Activated B cell treated with CpG ODN at 0.5 μM for 24 hours (primary cell): ENCODE results near the gene SCOC. TPM values are rescaled to one million over a fixed set of nuclear protein-coding genes. Genes with fewer than 3 reads are reported as not detected.

Experiments
- ATAC-seq: fragments of 200-7000 bp; cut with Tn5 transposase; one replicate; pipeline ENCODE4 v1.10.0; 2021; ENCODE audit warnings: low read depth, mild to moderate bottlenecking, moderate library complexity
- CTCF ChIA-PET: fragments of 350-600 bp; sonication (Branson Sonifier 250); formaldehyde crosslinking; loops from one replicate; lab custom pipeline; 2021; ENCODE audit warnings: antibody characterized with exemption; lab: Charles Lee
- POLR2A ChIA-PET: fragments of 350-600 bp; sonication (Branson Sonifier 250); formaldehyde crosslinking; loops from one replicate; lab custom pipeline; 2021; ENCODE audit warnings: antibody characterized with exemption; lab: Charles Lee
- DNase-seq: peaks from one replicate; pipeline ENCODE4 v3.0.0; 2022
- H3K27ac Mint-ChIP-seq: one replicate; pipeline ENCODE4 v1.8.0; 2020; ENCODE audit warnings: mixed read lengths
- H3K27me3 Mint-ChIP-seq: one replicate; pipeline ENCODE4 v1.8.0; 2021; ENCODE audit warnings: mixed read lengths
- H3K36me3 Mint-ChIP-seq: one replicate; pipeline ENCODE4 v1.8.0; 2021; ENCODE audit warnings: low read depth, mixed read lengths
- H3K4me1 Mint-ChIP-seq: one replicate; pipeline ENCODE4 v1.8.0; 2021; ENCODE audit warnings: mixed read lengths
- H3K4me3 Mint-ChIP-seq: one replicate; pipeline ENCODE4 v1.8.0; 2020; ENCODE audit warnings: mild to moderate bottlenecking, mixed read lengths
- H3K9me3 Mint-ChIP-seq: one replicate; pipeline ENCODE4 v1.8.0; 2020; ENCODE audit warnings: mixed read lengths
- CTCF ChIP-seq: fragments of 200-600 bp; IDR thresholded peaks from one replicate; pipeline ENCODE4 v1.8.0; 2022; ENCODE audit warnings: antibody characterized with exemption, mild to moderate bottlenecking
- intact Hi-C: fragments of 100-400 bp; cut with micrococcal nuclease; formaldehyde crosslinking; loops from one replicate; pipeline ENCODE4 v1.15.1; 2024
- total RNA-seq: library from RNA; stranded (reverse); gene quantifications from 2 replicates; pipeline ENCODE4 v1.2.3, GENCODE V29; 2022

The SCOC gene
- total RNA-seq, 1 donor from 2014 or later, result 18.0 TPM

- no peak for ATAC-seq
- ChIA-PET CTCF (interaction anchor here (0.7 to 1.4 kb wide), 2 partner anchors 10 to 127 kb away, joined by 3 to 4 read pairs; no protein-coding TSS in a partner anchor), POLR2A (no interaction called here)
- peaks cover 12% of the 10 kb centered on the region for H3K27me3 Mint-ChIP-seq
- no peak for DNase-seq
- no peak overlapping the region for H3K4me3 Mint-ChIP-seq
- H3K27ac Mint-ChIP-seq, result no peak overlapping the region
- no peaks in the 10 kb centered on the region for H3K4me1 Mint-ChIP-seq
- no peaks in the 10 kb centered on the region for H3K9me3 Mint-ChIP-seq
- intact Hi-C loops, result no loop called here
- no peak for TF ChIP-seq CTCF
- no peaks in the 10 kb centered on the region for H3K36me3 Mint-ChIP-seq
Observed at GRCh38 chr4:140349816-140350215, 23.6 kb upstream of the SCOC start.

- CTCF ChIA-PET, result no interaction called here
- TF ChIP-seq CTCF, result no peak
- POLR2A ChIA-PET, result no interaction called here
- H3K9me3 Mint-ChIP-seq, result no peaks in the 10 kb centered on the region
- no peak for DNase-seq
- H3K27ac Mint-ChIP-seq, result no peak overlapping the region
- no peaks in the 10 kb centered on the region for H3K36me3 Mint-ChIP-seq
- H3K4me1 Mint-ChIP-seq, result no peaks in the 10 kb centered on the region
- no peak overlapping the region for H3K4me3 Mint-ChIP-seq
- no peak for ATAC-seq
- intact Hi-C loops, result no loop called here
- peaks cover 10% of the 10 kb centered on the region for H3K27me3 Mint-ChIP-seq
Observed at GRCh38 chr4:140351093-140352075, 22.1 kb upstream of the SCOC start.

GRCh38 chr4:140353786-140354185 lies 19.7 kb upstream of the SCOC start:
- ATAC-seq (no peak), DNase-seq (no peak)
- no peak overlapping the region for H3K4me3 Mint-ChIP-seq
- peaks cover 19% of the 10 kb centered on the region for H3K27me3 Mint-ChIP-seq
- no peaks in the 10 kb centered on the region for H3K9me3 Mint-ChIP-seq
- intact Hi-C loops, result no loop called here
- H3K27ac Mint-ChIP-seq, result no peak overlapping the region
- no peak for TF ChIP-seq CTCF
- H3K36me3 Mint-ChIP-seq, result no peaks in the 10 kb centered on the region
- ChIA-PET POLR2A (no interaction called here), CTCF (no interaction called here)
- H3K4me1 Mint-ChIP-seq, result no peaks in the 10 kb centered on the region

- H3K4me1 Mint-ChIP-seq, result no peaks in the 10 kb centered on the region
- ATAC-seq, result no peak
- peaks cover 16% of the 10 kb centered on the region for H3K27me3 Mint-ChIP-seq
- no peak overlapping the region for H3K27ac Mint-ChIP-seq
- H3K36me3 Mint-ChIP-seq, result no peaks in the 10 kb centered on the region
- no peak for DNase-seq
- no peaks in the 10 kb centered on the region for H3K9me3 Mint-ChIP-seq
- intact Hi-C loops, result no loop called here
- ChIA-PET POLR2A (no interaction called here), CTCF (no interaction called here)
- no peak overlapping the region for H3K4me3 Mint-ChIP-seq
- TF ChIP-seq CTCF, result no peak
Observed at GRCh38 chr4:140355288-140355687, 18.2 kb upstream of the SCOC start.

GRCh38 chr4:140357868-140358267 lies 15.6 kb upstream of the SCOC start:
- POLR2A ChIA-PET, result no interaction called here
- Mint-ChIP-seq H3K4me3 (no peak overlapping the region), H3K9me3 (no peaks in the 10 kb centered on the region), H3K36me3 (no peaks in the 10 kb centered on the region), H3K27me3 (peaks cover 12% of the 10 kb centered on the region), H3K4me1 (no peaks in the 10 kb centered on the region), H3K27ac (no peak overlapping the region)
- no peak for DNase-seq
- intact Hi-C loops, result no loop called here
- ATAC-seq, result no peak
- no peak for TF ChIP-seq CTCF
- CTCF ChIA-PET, result interaction anchor here (5.3 to 6.6 kb wide), 2 partner anchors 251 to 528 kb away, joined by 57 to 78 read pairs; no protein-coding TSS in a partner anchor
